Liver (tissue), 9 donors: ENCODE results near the gene KYAT1. TPM values are rescaled to one million over a fixed set of nuclear protein-coding genes. Genes with fewer than 3 reads are reported as not detected.

Experiments
- DNase-seq: peaks from one replicate; pipeline ENCODE4 v3.0.0-alpha.2; 2017; ENCODE audit warnings: low spot score
- H3K27ac ChIP-seq, 2 donors: one replicate each; pipeline ENCODE4 v1.7.0; 2013; ENCODE audit warnings: inconsistent platforms in 2 of 2, low read length in 2 of 2, control low read depth in 1 of 2, low read depth in 1 of 2, mild to moderate bottlenecking in 1 of 2
- H3K27me3 ChIP-seq, 4 donors: one replicate each; pipeline versions ENCODE4 v1.6.1 to v1.7.0; 2013; ENCODE audit warnings: low read length in 3 of 4, inconsistent platforms in 1 of 4, mild to moderate bottlenecking in 1 of 4, moderate library complexity in 1 of 4; ENCODE audit not compliant: control insufficient read depth in 4 of 4, insufficient read depth in 4 of 4
- H3K36me3 ChIP-seq, 4 donors: one replicate each; pipeline versions ENCODE4 v1.6.1 to v1.7.0; 2013; ENCODE audit warnings: low read length in 3 of 4, mild to moderate bottlenecking in 3 of 4, low read depth in 1 of 4, moderate library complexity in 1 of 4; ENCODE audit not compliant: control insufficient read depth in 4 of 4, insufficient read depth in 3 of 4
- H3K4me1 ChIP-seq, 4 donors: one replicate each; pipeline versions ENCODE4 v1.6.1 to v1.7.0; 2013; ENCODE audit warnings: low read length in 3 of 4, mild to moderate bottlenecking in 3 of 4, moderate library complexity in 1 of 4; ENCODE audit not compliant: control insufficient read depth in 4 of 4, insufficient read depth in 4 of 4
- H3K4me3 ChIP-seq, 3 donors: one replicate each; pipeline versions ENCODE4 v1.6.1 to v1.7.0; 2013; ENCODE audit warnings: low read length in 3 of 3, control low read depth in 1 of 3, low read depth in 1 of 3, mild to moderate bottlenecking in 1 of 3
- H3K9ac ChIP-seq, 2 donors: one replicate each; pipeline ENCODE4 v1.7.0; 2013; ENCODE audit warnings: low read length in 2 of 2, mild to moderate bottlenecking in 2 of 2, moderate library complexity in 2 of 2, control low read depth in 1 of 2, low read depth in 1 of 2
- H3K9me3 ChIP-seq, 4 donors: one replicate each; pipeline versions ENCODE4 v1.6.1 to v1.7.0; 2013; ENCODE audit warnings: low read length in 3 of 4; ENCODE audit not compliant: control insufficient read depth in 4 of 4
- ATF3 ChIP-seq: IDR thresholded peaks from 2 replicates; pipeline ENCODE4 v1.6.1; 2016; ENCODE audit warnings: antibody characterized with exemption
- CTCF ChIP-seq: fragments of 150-350 bp; IDR thresholded peaks from 2 replicates; pipeline ENCODE4 v1.5.1; 2017; ENCODE audit warnings: improper control_type of control experiment, low read depth, low read length; ENCODE audit not compliant: missing input control
- EGR1 ChIP-seq, 2 donors: IDR thresholded peaks; 2 replicates each; pipeline ENCODE4 v1.6.1; 2016 to 2018; ENCODE audit warnings: antibody characterized with exemption in 2 of 2, low read depth in 2 of 2
- FOXA1 ChIP-seq: IDR thresholded peaks from 2 replicates; pipeline ENCODE4 v1.6.1; 2016; ENCODE audit warnings: antibody characterized with exemption
- FOXA2 ChIP-seq: IDR thresholded peaks from 2 replicates; pipeline ENCODE4 v1.6.1; 2016; ENCODE audit warnings: antibody characterized with exemption
- GABPA ChIP-seq, 2 donors: IDR thresholded peaks in 1 of 2; conservative IDR thresholded peaks in 1 of 2; 2 replicates each; pipeline ENCODE4 v1.6.1; 2016; ENCODE audit warnings: antibody characterized with exemption in 2 of 2, mild to moderate bottlenecking in 1 of 2, moderate library complexity in 1 of 2
- HNF4A ChIP-seq, 2 donors: conservative IDR thresholded peaks; 2 replicates each; pipeline ENCODE4 v1.6.1; 2016; ENCODE audit warnings: antibody characterized with exemption in 2 of 2, mild to moderate bottlenecking in 2 of 2
- HNF4G ChIP-seq: IDR thresholded peaks from 2 replicates; pipeline ENCODE4 v1.6.1; 2016; ENCODE audit warnings: antibody characterized with exemption
- JUND ChIP-seq, 2 donors: IDR thresholded peaks; 2 replicates each; pipeline ENCODE4 v1.6.1; 2016; ENCODE audit warnings: antibody characterized with exemption in 2 of 2
- MAX ChIP-seq: IDR thresholded peaks from 2 replicates; pipeline ENCODE4 v1.6.1; 2016; ENCODE audit warnings: antibody characterized with exemption
- NR2F2 ChIP-seq: IDR thresholded peaks from 2 replicates; pipeline ENCODE4 v1.6.1; 2016; ENCODE audit warnings: antibody characterized with exemption
- RAD21 ChIP-seq, 2 donors: IDR thresholded peaks; 2 replicates each; pipeline ENCODE4 v1.6.1; 2016; ENCODE audit warnings: antibody characterized with exemption in 2 of 2, mild to moderate bottlenecking in 2 of 2
- REST ChIP-seq: IDR thresholded peaks from 2 replicates; pipeline ENCODE4 v1.6.1; 2016; ENCODE audit warnings: antibody characterized with exemption, mild to moderate bottlenecking
- RXRA ChIP-seq, 2 donors: IDR thresholded peaks; 2 replicates each; pipeline ENCODE4 v1.6.1; 2017 to 2018; ENCODE audit warnings: antibody characterized with exemption in 2 of 2, mild to moderate bottlenecking in 1 of 2
- SP1 ChIP-seq: IDR thresholded peaks from 2 replicates; pipeline ENCODE4 v1.6.1; 2018; ENCODE audit warnings: antibody characterized with exemption, mild to moderate bottlenecking
- TAF1 ChIP-seq: conservative IDR thresholded peaks from 2 replicates; pipeline ENCODE4 v1.6.1; 2016; ENCODE audit warnings: antibody characterized with exemption, mild to moderate bottlenecking
- YY1 ChIP-seq: IDR thresholded peaks from 2 replicates; pipeline ENCODE4 v1.6.1; 2016; ENCODE audit warnings: antibody characterized with exemption, mild to moderate bottlenecking
- ZBTB33 ChIP-seq: IDR thresholded peaks from 2 replicates; pipeline ENCODE4 v1.6.1; 2016; ENCODE audit warnings: antibody characterized with exemption
- WGBS: extraction: QIAGEN DNeasy Blood & Tissue Kit; methylation state at CpG from one replicate; pipeline ENCODE4 v1.1.7; 2013; 5-methylcytosine and 5-hydroxymethylcytosine counted together
- polyA plus RNA-seq, 2 donors: library from polyadenylated mRNA; stranded (reverse) in 1 of 2; unstranded in 1 of 2; fragments of 200-250 nt in 1 of 2; fragments of >200 nt in 1 of 2; fragmentation: Nextera tagmentation in 1 of 2; extraction: Ambion mirVana in 1 of 2; gene quantifications; one replicate each; pipeline versions ENCODE4 v1.2.1 to v1.2.3, GENCODE V29; 2013 to 2015
- total RNA-seq, 2 donors: library from RNA; depleted of rRNA; stranded (reverse); fragments of >200 nt; gene quantifications; one replicate each; pipeline ENCODE4 v1.2.3, GENCODE V29; 2014
- donor health status: healthy.
- donor health status: healthy.
- donor health status: healthy.
- donor health status: healthy.
- donor health status: healthy.

The KYAT1 gene
- total and polyA plus RNA-seq, 4 donors, result 3.8 to 8.1 (median 7.4) TPM

GRCh38 chr9:128809036-128809599, 72.6 kb downstream of the KYAT1 start:
- H3K4me3 ChIP-seq, result no peak overlapping the region
- H3K27ac ChIP-seq, result no peak overlapping the region
- no peaks in the 10 kb centered on the region for H3K9me3 ChIP-seq
- no peaks in the 10 kb centered on the region for H3K27me3 ChIP-seq
- H3K9ac ChIP-seq, result no peak overlapping the region
- H3K4me1 ChIP-seq, result no peaks in the 10 kb centered on the region
- DNase-seq, result no peak
- no peak for TF ChIP-seq HNF4G
- TF ChIP-seq ATF3, result no peak
- TF ChIP-seq RAD21 (IDR thresholded peaks at IDR 0.05), result no peak
- TF ChIP-seq JUND (IDR thresholded peaks at IDR 0.05), result no peak
- no peak for TF ChIP-seq TAF1
- no peak for TF ChIP-seq HNF4A (conservative IDR thresholded peaks at IDR 0.05)
- no peak for TF ChIP-seq GABPA (IDR thresholded peaks at IDR 0.05 in 1 of 2, conservative IDR thresholded peaks at IDR 0.05 in 1 of 2)
- TF ChIP-seq FOXA1, result no peak
- TF ChIP-seq SP1, result no peak
- TF ChIP-seq REST, result no peak
- TF ChIP-seq YY1, result no peak
- no peak for TF ChIP-seq RXRA (IDR thresholded peaks at IDR 0.05)
- TF ChIP-seq EGR1 (IDR thresholded peaks at IDR 0.05; ENCODE audit: low read depth in 2 of 2), result no peak
- no peak for TF ChIP-seq NR2F2
- peaks cover 19 to 38% (median 21%) of the 10 kb centered on the region in 4 donors for H3K36me3 ChIP-seq
- 97% methylated on average over 12 of the region's 12 CpGs for WGBS

GRCh38 chr9:128808543-128808942, 73.2 kb downstream of the KYAT1 start:
- H3K36me3 ChIP-seq, result peaks cover 23 to 43% (median 26%) of the 10 kb centered on the region in 4 donors

More at GRCh38 chr9:128808543-128808942, 73.2 kb downstream of the KYAT1 start:
- H3K4me1 ChIP-seq, result no peaks in the 10 kb centered on the region
- no peaks in the 10 kb centered on the region for H3K27me3 ChIP-seq
- no peak overlapping the region for H3K27ac ChIP-seq
- no peaks in the 10 kb centered on the region for H3K9me3 ChIP-seq
- no peak overlapping the region for H3K9ac ChIP-seq
- no peak overlapping the region for H3K4me3 ChIP-seq
- TF ChIP-seq FOXA1 (no peak), MAX (no peak), ZBTB33 (no peak), ATF3 (no peak), TAF1 (no peak), REST (no peak), CTCF (no peak), HNF4G (no peak), SP1 (no peak), JUND (IDR thresholded peaks at IDR 0.05) (no peak), HNF4A (conservative IDR thresholded peaks at IDR 0.05) (no peak), FOXA2 (no peak), NR2F2 (no peak), RAD21 (IDR thresholded peaks at IDR 0.05) (no peak), EGR1 (IDR thresholded peaks at IDR 0.05; ENCODE audit: low read depth in 2 of 2) (no peak), YY1 (no peak), RXRA (IDR thresholded peaks at IDR 0.05) (no peak), GABPA (IDR thresholded peaks at IDR 0.05 in 1 of 2, conservative IDR thresholded peaks at IDR 0.05 in 1 of 2) (no peak)
- DNase-seq, result no peak
- 95% methylated on average over 3 of the region's 3 CpGs for WGBS
